ENCODE measurements around the gene CST9. TPM values are rescaled to one million over a fixed set of nuclear protein-coding genes. Genes with fewer than 3 reads are reported as not detected.

The CST9 gene
- total and polyA plus RNA-seq, 2 donors (not counting 3 experiments of a cell fraction or from before 2014, with no cell fraction given): not detected

GRCh38 chr20:23624324-23624691 lies 18.6 kb upstream of the CST9 start:
- Histone ChIP-seq H3K4me3 (replicated peaks in 1 of 3; ENCODE audit: insufficient read depth in 1 of 3, low read depth in 1 of 3, low read length in 3 of 3) (no peak overlapping the region), H3K9me3 (replicated peaks; ENCODE audit: control insufficient read depth, insufficient read depth, low read length) (no peaks in the 10 kb centered on the region), H3K36me3 (ENCODE audit: control insufficient read depth in 2 of 2, extremely low read depth in 1 of 2, insufficient read depth in 2 of 2, low read length in 2 of 2) (no peaks in the 10 kb centered on the region), H3K4me2 (ENCODE audit: insufficient read depth, low read length) (no peak overlapping the region), H3K9ac (replicated peaks; ENCODE audit: extremely low read depth, insufficient read depth, low read length) (no peak overlapping the region), H3K27me3 (ENCODE audit: control insufficient read depth in 2 of 2, insufficient read depth in 2 of 2, low read length in 2 of 2) (no peaks in the 10 kb centered on the region), H3K79me2 (ENCODE audit: control insufficient read depth, insufficient read depth, low read length) (no peaks in the 10 kb centered on the region), H3K9me1 (replicated peaks; ENCODE audit: control insufficient read depth, extremely low read depth, insufficient read depth, low read length) (no peaks in the 10 kb centered on the region), H3K27ac (ENCODE audit: insufficient read depth, low read depth, low read length) (no peak overlapping the region), H2AFZ (ENCODE audit: low read depth, low read length) (no peak overlapping the region), H3K4me1 (ENCODE audit: control insufficient read depth, extremely low read depth, insufficient read depth, low read length) (peaks cover 18% of the 10 kb centered on the region), H4K20me1 (replicated peaks; ENCODE audit: control insufficient read depth, extremely low read depth, insufficient read depth, low read length) (no peaks in the 10 kb centered on the region)
- ChIA-PET CTCF (no interaction called here), POLR2A (no interaction called here)
- no TSS peak for BruUV-seq (replicated peaks)
- dilution Hi-C loops (cut with MboI; ENCODE audit: extremely low pct_ligation_motif_present, low sequenced_read_pairs): no loop called here
- FAIRE-seq (no peak), DNase-seq (ENCODE audit: low read depth, low spot score) (no peak)
- intact Hi-C loops (cut with micrococcal nuclease): no loop called here
- TF ChIP-seq MYC (IDR thresholded peaks at IDR 0.05; ENCODE audit: low read depth, low read length): no peak
- no peak for TF ChIP-seq FOS (IDR thresholded peaks at IDR 0.05; ENCODE audit: borderline replicate concordance, insufficient read depth, low read length)
- no peak for TF ChIP-seq POLR2AphosphoS5 (IDR thresholded peaks at IDR 0.05; ENCODE audit: insufficient read depth, low read depth, low read length)
- TF ChIP-seq JUN (IDR thresholded peaks at IDR 0.05; ENCODE audit: borderline replicate concordance, insufficient read depth, insufficient read length, low read depth): no peak
- no peak for TF ChIP-seq POLR2A (IDR thresholded peaks at IDR 0.05; ENCODE audit: low read depth, low read length)
- no peak for TF ChIP-seq EZH2 (IDR thresholded peaks at IDR 0.05; ENCODE audit: borderline replicate concordance, low read depth, low read length, severe bottlenecking)
- TF ChIP-seq, protein P1, sequence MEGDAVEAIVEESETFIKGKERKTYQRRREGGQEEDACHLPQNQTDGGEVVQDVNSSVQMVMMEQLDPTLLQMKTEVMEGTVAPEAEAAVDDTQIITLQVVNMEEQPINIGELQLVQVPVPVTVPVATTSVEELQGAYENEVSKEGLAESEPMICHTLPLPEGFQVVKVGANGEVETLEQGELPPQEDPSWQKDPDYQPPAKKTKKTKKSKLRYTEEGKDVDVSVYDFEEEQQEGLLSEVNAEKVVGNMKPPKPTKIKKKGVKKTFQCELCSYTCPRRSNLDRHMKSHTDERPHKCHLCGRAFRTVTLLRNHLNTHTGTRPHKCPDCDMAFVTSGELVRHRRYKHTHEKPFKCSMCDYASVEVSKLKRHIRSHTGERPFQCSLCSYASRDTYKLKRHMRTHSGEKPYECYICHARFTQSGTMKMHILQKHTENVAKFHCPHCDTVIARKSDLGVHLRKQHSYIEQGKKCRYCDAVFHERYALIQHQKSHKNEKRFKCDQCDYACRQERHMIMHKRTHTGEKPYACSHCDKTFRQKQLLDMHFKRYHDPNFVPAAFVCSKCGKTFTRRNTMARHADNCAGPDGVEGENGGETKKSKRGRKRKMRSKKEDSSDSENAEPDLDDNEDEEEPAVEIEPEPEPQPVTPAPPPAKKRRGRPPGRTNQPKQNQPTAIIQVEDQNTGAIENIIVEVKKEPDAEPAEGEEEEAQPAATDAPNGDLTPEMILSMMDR (IDR thresholded peaks at IDR 0.05; ENCODE audit: extremely low read depth in 1 of 2, insufficient read depth in 1 of 2, low read depth in 1 of 2, low read length in 2 of 2): no peak
- TF ChIP-seq GATA2 (IDR thresholded peaks at IDR 0.05; ENCODE audit: insufficient read depth, insufficient read length, low read depth, low read length): no peak
- no peak for TF ChIP-seq MAX (IDR thresholded peaks at IDR 0.05; ENCODE audit: insufficient read depth, insufficient read length)

Data from endothelial cell of umbilical vein (primary cell).